NCI-H748 treated with DMSO at 0.1 percent for 48 hours (cell line): ENCODE results near the gene MCOLN1.

Experiments used
- DNase-seq: peaks from one replicate; lab custom pipeline; 2025; lab: John Stamatoyannopoulos, UW

The MCOLN1 gene

DNA sequence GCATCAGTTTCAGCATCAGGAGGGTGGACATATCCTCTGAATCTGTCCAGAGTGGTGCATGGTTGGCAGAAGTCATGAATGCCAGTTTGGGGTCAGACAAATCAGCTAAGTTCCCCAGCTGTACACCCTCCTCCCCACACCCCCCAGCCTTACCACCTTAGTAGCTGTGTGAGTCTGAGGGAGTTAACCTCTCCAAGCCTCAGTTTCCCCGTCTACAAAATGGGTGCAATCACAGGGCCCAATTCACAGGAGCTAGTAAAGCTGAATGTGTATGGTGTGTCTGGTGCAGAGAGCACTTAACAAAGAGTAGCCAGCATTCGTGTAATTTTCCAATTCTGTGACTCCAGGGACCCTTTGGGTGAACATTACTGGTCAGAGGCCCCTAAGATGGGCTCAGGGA, 19.9 kb upstream of the MCOLN1 start:
- no peak for DNase-seq

DNA sequence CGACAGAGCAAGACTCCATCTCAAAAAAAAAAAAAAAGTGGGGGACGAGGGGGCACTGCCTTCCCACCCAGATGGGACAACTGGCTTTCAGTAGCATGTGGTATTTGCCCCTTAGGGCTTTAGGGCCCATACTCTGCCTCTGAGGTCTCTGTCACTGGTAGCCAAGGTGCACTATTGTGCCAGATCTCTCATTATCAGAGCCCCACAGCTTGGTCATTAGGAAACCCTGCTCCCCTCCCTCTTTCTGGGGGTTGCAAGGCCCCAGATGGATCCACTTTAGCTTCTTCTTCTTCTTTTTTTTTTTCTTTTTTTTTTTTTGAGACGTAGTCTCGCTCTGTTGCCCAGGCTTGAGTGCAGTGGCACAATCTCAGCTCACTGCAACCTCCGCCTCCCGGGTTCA, 17.7 kb upstream of the MCOLN1 start:
- no peak for DNase-seq

DNA sequence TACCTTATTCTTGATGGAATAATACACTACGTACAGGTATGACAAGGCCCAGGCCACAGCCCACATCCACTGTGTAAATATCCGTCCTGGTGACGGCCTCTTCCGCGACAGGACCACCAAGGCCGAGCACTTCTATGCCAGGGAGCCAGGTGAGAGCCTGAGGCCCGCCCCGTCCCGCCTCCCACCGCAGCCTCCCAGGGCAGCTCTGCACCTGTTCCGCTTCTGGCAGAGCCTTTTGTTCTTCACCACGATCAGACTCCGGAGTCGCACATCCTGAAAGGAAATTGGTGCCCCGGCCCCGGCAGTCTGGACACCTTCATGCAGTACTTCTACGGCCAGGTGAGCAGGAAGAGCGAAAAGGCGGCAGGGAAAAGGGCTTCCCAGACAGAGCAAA, 17.1 kb upstream of the MCOLN1 start:
- DNase-seq, result peak; percentile 20

DNA sequence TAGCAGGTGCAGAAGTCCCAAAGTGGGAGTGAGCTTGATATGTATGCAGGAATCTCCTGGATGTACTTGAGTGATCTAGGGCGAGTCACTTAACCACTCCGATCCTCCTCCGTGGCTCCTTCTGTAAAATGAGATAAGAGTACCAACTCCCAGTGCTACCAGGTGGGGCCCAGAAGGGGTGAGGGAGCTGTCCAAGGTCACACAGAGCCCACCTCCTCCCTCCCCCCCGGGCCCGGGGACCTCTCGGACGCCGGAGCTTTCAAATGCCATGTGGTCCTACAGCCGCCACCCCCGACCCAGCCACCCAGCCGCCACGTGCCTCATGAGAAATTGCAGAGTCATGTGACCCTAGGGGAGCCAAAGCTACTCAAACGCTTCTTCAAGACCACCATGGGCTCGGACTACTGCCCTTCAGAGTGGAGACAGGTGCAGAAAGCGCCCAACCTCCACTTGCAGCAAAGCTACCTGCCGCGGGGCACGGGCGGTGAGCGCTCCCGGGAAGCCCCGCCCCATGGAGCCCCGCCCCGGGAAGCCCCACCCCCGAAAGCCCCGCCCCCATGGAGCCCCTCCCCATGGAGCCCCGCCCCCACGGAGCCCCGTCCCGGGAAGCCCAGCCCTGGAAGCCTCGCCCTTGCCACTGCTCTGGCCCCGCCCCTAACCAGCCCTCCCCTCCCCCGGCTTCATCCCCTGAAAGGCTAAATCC, 16.6 kb upstream of the MCOLN1 start:
- DNase-seq, result no peak

DNA sequence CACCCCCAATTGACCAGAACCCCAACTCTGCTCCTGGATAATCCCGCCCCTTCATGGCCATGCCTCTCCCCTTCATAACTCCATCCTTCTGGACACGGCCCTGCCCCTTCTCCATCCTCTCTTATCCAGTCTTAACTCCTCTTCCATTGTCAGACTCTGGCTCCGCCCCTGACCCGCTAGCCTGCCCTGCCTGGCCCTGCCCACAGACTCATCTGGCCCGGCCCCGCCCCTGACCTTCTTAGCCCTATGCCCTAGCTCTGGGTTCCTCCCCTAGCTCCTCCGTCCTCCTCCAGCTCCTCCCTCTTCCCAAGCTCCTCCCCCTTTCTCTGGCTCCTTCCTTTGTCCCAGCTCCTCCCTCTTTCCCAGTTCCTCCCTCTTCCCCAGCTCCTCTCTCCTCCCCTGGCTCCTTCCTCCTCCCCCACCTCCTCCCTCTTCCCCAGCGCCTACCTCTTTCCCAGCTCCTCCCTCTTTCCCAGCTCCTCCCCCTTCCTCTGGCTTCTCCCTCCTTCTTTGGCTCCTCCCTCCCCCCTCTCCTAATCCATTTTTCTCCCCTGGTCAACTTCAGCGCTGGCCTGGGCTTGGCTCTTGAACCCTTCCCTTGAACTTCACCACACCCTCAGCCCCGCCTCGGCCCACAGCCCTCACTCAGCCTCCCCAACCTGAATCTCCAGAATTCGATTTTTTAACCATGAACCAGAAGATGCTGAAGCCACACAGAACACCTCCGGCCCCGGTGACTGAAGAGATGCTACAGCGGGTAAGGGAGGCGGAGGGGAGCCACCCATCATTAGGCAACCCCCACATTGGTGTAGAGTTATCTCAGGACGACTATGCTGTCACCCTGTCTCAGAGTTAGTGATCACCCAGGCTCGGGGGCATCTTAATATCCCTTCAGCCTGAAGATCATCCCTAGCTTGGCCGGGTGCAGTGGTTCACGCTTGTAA, 15.8 kb upstream of the MCOLN1 start:
- DNase-seq, result peak; percentile 65

DNA sequence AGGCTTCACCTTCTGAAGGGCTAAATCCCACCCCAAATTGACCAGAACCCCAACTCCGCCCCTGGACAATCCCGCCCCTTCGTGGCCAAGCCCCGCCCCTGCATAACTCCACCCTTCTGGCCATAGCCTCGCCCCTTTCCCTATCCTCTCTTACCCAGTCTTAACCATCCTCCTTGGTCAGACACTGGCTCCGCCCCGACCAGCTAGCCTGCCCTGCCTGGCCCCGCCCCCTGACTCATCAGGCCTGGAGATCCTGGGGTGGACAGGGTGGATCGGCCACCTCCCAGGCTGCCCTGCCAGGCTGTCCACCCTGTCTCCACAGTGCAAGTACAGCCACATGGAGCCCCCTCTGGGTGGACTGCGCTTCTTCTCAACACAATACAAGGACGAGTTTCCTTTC, 14.5 kb upstream of the MCOLN1 start:
- no peak for DNase-seq

DNA sequence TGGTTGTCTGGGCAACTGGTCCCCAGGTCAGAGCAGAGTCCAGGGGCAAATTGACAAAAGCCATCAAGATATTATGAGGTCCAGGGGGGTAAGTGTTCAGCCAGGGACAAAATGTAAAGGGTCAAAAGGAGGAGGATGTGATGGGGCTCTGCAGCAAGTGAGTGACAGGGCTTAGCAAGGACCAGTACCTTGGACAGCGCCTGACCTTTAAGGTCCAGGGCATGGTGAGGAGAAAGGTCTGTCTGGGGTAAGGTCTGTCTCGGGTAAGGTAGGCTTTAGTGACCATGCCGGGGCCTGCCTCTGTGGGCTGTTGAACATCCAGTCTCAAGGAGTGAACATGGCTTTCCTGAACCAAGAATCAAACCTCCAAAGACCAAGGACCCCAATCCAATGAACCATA, 12.8 kb upstream of the MCOLN1 start:
- DNase-seq, result no peak

DNA sequence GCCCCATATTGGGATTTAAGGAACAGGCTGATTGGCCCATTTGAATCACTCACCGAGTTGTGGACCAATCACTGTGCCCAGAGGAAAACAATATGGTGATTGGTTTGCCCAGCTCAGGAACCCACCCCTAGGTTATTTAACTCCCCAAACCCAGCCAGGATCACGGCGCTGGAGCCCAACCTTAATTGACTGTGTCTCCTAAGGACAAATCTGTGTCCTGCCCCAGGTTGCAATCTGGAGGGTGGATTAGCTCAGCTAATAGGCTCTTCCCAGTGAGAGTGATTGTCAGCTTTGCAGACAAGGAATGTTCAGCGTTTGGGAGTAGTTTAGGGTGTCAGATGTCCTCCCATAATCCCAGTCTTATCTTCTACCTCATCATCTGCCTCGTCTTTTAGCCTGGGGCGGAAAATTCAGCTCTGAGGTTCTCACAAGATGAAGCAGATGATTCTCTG, 10.0 kb upstream of the MCOLN1 start:
- no peak for DNase-seq

DNA sequence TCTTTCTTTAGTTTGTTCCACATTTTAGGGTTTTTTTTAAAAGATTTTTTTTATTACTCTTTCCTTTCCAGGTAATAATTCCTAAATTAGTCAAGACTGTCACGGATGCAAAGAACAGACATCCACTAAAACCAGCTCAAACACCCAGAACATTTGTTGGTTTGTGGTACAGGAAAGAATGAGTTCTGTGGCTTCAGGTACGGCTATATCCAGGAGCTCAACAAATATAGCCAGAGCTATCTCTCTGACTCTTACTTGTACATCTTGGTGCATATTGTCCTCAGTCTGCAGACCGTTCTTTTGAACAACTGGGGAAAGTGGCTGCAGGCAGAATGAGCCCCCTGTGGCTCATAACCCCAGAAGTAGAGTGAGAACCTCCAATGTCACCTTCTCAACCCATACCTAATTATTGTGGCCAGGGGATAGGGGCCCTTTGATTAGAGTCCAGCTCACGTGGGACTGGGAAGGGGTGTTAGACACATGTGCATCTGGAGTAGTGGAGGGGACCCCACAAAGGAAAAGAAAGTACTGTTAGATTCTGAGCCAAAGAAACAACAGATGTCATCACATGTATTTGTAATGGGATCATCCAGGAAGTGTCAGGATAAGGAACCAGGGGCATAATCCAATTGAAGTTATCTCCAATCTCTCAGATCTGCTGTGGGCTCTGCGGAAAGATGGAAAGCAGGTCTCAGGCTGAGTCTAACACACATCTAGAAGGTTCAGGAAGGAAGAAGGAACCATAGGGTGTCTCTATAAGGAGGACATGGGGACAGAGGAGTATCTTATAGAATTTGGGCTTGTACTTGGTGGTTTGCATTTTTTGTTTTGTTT, 8.4 kb upstream of the MCOLN1 start:
- no peak for DNase-seq

DNA sequence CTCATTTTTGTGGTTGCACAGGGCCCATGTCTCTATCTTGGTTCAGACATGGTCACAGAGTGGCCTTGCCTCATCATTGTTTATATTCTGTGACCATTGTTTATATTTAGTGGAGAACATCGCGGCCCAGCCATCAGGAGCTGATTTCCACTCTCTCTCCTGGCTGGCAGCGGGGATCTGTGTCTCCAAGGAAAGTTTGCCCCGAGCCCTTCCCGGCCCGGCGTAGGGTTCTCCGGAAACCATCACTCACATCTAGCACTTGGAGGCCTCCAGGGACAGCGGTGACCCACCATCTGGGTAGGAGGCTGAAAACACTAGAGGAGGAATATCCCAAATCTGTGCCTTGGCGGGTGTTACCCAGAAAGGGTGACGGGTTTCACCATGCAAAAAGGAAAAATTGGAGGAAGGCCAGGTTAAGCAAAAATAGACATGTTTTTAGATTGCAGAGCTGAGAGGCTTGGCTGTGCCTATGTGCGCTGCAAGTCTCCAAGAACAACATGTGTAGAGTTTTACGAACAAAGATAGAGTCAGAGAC, 7.2 kb upstream of the MCOLN1 start:
- DNase-seq, result no peak

DNA sequence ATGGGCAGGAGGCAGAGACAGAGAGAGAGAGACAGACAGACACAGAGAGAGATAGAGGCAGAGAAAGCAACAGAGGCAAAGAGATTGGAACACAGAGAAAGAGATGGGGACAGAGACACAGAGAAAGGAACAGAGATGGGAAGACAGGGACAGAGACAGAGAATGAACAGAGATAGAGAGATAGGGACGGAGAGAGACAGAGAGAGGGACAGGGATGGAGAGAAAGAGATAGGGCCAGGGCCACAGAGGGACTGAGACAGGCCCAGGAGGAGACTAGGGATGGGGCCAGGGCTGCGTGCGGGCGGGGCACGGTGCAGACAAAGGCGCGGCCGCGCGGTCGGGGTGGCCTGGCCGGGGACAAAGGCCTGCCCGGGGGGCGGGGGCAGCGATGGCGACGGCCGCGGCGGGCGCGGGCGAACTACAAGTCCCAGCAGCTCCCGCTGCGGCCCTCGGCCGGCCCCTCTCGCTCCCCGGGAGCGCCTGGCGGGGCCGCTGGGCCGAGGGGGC, 6.7 kb upstream of the MCOLN1 start, which contains the start of gene ZNF358:
Gene ZNF358, plus strand, starts transcription at position 459 of the 507 bp plus-strand sequence. CDS start 3,140 bp downstream, outside the sequence.
- peak; percentile 8 for DNase-seq

DNA sequence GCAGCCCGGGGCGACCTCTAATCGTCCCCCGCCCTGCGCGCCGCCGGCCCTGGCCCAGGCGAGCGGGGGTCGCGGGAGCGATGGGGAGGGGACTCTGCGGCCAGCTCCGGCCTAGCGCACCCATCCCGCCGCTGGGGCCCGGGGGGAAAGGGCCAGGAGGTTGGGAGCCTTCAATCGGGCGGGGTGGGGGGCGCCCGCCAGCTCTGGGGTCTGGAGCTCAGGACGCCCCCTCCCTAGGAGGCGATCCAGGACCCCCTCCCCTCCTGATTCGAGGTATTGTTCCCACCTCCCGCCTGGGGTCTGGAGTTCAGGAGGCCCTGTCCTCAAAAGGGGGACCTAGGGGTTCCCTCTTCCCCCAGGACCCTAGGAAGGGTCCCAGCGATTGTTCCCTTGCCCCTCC, 6.1 kb upstream of the MCOLN1 start:
- DNase-seq, result no peak

DNA sequence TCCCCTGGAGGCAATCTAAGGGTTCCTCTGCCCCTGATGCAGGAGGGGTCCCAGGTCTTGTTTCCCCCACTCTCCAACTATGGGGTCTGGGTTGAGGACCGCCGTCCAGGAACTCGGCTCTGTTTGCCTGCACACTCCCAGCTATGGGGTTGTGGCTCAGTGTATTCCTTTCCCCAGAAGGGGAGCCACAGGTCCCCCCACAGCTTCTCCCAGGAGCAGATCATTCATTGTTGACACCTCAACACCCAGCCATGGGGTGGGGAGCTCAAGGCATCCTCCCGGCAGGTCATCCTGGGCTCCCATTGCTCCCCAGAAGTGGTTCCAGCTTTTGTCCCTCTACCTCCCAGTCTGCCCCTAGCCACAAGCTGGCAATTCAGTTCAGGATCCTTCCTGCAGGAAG, 5.5 kb upstream of the MCOLN1 start:
- no peak for DNase-seq

DNA sequence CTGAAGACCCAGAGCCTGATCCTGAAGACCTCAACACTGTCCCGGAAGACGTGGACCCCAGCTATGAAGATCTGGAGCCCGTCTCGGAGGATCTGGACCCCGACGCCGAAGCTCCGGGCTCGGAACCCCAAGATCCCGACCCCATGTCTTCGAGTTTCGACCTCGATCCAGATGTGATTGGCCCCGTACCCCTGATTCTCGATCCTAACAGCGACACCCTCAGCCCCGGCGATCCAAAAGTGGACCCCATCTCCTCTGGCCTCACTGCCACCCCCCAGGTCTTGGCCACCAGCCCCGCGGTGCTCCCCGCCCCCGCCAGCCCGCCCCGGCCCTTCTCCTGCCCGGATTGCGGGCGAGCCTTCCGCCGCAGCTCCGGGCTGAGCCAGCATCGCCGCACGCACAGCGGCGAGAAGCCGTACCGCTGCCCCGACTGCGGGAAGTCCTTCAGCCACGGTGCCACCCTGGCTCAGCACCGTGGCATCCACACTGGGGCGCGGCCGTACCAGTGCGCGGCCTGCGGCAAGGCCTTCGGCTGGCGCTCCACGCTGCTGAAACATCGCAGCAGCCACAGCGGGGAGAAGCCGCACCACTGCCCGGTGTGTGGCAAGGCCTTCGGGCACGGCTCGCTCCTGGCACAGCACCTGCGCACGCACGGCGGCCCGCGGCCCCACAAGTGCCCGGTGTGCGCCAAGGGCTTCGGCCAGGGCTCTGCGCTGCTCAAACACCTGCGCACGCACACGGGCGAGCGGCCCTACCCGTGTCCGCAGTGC, 2.9 kb upstream of the MCOLN1 start:
- DNase-seq, result no peak

DNA sequence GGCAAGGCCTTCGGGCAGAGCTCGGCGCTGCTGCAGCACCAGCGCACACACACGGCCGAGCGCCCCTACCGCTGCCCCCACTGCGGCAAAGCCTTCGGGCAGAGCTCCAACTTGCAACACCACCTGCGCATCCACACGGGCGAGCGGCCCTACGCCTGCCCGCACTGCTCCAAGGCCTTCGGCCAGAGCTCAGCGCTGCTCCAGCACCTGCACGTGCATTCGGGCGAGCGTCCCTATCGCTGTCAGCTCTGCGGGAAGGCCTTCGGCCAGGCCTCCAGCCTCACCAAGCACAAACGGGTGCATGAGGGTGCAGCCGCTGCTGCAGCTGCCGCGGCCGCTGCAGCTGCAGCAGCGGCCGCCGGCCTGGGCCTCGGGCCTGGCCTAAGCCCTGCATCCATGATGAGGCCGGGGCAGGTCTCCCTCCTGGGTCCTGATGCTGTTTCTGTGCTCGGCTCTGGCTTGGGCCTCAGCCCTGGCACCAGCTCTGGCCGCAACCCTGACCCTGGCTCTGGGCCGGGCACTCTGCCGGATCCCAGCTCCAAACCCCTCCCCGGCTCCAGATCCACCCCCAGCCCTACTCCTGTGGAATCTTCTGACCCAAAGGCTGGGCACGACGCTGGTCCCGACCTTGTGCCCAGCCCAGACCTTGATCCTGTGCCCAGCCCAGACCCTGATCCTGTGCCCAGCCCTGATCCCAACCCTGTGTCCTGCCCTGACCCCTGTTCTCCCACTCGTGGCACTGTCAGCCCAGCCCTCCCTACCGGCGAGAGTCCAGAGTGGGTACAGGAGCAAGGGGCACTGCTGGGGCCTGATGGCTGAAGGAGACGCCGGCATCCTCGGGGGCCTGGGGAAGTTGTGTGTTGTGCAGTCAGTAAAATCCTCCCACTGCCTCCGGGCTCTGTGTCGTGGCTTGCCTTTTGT, 2.0 kb upstream of the MCOLN1 start:
- no peak for DNase-seq

DNA sequence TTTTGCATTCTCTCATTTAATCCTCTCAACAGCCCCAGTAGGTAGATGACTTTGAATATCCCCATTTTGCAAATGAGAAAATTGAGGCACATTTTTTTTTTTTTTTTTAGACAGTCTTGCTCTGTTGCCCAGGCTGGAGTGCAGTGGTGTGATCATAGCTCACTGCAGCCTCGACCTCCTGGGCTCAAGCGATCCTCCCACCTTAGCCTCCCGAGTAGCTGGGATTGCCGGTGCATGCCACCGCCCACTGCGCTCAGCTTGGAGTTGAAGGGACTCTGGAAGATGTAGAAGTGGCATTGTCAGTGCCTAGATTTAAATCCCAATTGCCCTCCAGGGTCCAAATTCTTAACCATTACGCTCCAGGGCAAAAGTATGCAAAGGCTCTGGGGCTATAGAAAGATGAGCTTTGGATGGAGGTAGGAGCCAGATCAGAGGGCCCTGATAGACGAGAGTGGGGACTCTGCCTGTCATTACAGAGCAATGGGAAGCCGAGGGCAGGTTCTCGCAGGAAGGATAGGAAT, 813 bp upstream of the MCOLN1 start:
- DNase-seq, result no peak

DNA sequence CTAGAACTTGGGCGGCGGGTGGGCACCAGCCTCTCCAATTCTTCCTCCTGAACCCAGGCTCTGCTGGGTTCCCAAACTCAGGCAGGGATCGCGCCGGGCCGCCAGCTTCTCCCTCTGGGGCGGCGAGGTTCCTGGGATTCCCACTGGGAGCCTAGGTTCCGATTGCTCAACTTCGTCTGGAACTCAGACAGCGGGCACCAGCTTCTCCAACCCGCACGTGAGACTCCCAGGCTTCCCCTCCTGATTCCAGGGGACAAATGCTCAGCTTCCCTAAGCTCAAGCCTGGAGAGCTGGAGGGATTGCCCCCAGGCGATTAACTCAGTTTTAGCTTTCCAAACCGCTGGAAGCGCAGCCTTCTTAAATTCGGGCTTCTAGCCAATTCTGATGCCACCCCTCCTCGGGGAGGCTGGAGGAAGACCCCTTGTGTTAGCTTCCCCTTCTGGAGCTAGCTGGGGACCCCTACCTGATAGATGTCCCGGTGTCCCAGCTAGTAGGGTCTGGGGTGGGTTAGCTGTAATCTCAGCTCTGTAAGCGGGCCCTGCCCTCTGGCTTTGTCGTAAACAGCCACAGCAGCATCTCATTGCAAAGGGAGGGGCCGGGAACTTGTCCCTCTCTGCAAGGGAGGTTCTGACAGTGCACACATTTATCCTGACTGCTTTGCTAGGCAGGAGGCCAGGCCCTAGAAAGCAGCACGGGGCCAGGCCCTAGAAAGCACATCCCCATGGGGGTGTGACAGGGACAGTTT, 671 bp downstream of the MCOLN1 start:
- no peak for DNase-seq

DNA sequence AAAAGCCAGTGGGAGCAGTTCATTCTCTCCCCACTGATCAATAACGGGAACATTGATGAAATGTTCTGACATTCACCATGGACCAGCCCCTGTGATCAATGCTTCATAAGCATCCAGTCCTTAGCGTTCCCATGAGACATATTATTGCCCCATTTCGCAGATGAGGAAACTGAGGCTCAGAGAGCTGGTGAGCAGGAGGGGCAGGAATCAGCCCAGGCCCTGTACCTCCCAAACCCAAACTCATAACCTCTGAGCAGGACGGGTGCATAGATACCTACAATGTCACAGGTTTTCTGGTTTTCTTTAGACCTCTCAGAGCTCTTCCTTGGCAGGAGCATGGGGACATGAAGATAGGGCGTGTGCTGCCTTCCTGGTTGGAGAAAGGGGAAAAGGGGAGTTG, 2.1 kb downstream of the MCOLN1 start:
- DNase-seq, result no peak
